ENCODE data around the gene CRYGD.

DNA sequence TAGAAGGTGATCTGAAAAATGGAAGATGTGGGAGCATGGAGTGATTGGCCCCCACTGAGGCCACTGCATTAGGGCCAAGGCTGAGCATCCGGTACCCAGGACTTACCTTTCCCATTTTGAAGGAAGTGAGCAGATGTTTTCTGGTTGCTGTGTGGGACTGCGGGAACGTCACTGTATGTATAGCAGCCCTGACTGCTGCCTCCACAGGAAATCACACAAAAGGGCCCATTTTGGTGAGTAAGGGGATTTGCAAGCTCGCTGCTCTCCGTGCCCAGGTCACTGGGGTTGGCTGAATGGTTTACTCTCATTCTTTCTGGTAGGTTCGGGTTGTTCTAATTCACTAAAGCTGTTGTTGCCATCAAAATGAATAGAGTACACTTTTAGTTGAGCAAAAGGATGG is 21.7 kb upstream of the CRYGD start, which contains the start of gene CRYGB:
- no peak for TF ChIP-seq EZH2 (IDR thresholded peaks at IDR 0.05; ENCODE audit: borderline replicate concordance, low read depth, low read length, severe bottlenecking)
- TF ChIP-seq, protein P1, sequence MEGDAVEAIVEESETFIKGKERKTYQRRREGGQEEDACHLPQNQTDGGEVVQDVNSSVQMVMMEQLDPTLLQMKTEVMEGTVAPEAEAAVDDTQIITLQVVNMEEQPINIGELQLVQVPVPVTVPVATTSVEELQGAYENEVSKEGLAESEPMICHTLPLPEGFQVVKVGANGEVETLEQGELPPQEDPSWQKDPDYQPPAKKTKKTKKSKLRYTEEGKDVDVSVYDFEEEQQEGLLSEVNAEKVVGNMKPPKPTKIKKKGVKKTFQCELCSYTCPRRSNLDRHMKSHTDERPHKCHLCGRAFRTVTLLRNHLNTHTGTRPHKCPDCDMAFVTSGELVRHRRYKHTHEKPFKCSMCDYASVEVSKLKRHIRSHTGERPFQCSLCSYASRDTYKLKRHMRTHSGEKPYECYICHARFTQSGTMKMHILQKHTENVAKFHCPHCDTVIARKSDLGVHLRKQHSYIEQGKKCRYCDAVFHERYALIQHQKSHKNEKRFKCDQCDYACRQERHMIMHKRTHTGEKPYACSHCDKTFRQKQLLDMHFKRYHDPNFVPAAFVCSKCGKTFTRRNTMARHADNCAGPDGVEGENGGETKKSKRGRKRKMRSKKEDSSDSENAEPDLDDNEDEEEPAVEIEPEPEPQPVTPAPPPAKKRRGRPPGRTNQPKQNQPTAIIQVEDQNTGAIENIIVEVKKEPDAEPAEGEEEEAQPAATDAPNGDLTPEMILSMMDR (IDR thresholded peaks at IDR 0.05; ENCODE audit: borderline replicate concordance, extremely low read depth, low read length, poor library complexity, severe bottlenecking): no peak

Data from DND-41 (cell line).